Breast epithelium (tissue), 3 donors: ENCODE data around the gene USP22.

Source experiments
- CTCF ChIP-seq, 3 donors: fragments of 450-650 bp; IDR thresholded peaks; one replicate each; pipeline ENCODE4 v1.5.1; 2016 to 2017; ENCODE audit warnings: antibody characterized with exemption in 3 of 3, mild to moderate bottlenecking in 3 of 3, moderate library complexity in 3 of 3
- POLR2A ChIP-seq: fragments of 450-650 bp; IDR thresholded peaks from one replicate; pipeline ENCODE4 v1.6.1; 2016; ENCODE audit warnings: antibody characterized with exemption, mild to moderate bottlenecking, moderate library complexity
- POLR2AphosphoS5 ChIP-seq, 3 donors: sonication (generic); formaldehyde crosslinking; IDR thresholded peaks; one replicate each; pipeline ENCODE4 v1.6.1; 2017; ENCODE audit warnings: antibody characterized with exemption in 3 of 3

GRCh38 chr17:21078016-21078780 is 35.4 kb upstream of the USP22 start:
- TF ChIP-seq CTCF (IDR thresholded peaks at IDR 0.05) (no peak), POLR2A (no peak), POLR2AphosphoS5 (IDR thresholded peaks at IDR 0.05) (no peak)
